HepG2 (cell line): ENCODE measurements around the gene CRYM. TPM values are rescaled to one million over a fixed set of nuclear protein-coding genes. Genes with fewer than 3 reads are reported as not detected.

Experiments
- ARID3A ChIP-seq: IDR thresholded peaks from 2 replicates; pipeline ENCODE4 v1.6.1; 2012; ENCODE audit warnings: low read depth, low read length, improper control_type of control experiment
- ATF1 ChIP-seq: IDR thresholded peaks from 2 replicates; pipeline ENCODE4 v1.6.1; 2016; ENCODE audit warnings: mild to moderate bottlenecking, control low read depth
- ELF1 ChIP-seq: sonication (generic); formaldehyde crosslinking; IDR thresholded peaks from 2 replicates; pipeline ENCODE4 v1.4.0; 2020; ENCODE audit warnings: missing genetic modification reagents
- ELK4 ChIP-seq: sonication (generic); formaldehyde crosslinking; IDR thresholded peaks from 2 replicates; pipeline ENCODE4 v1.9.0; 2021; ENCODE audit warnings: missing genetic modification reagents, borderline replicate concordance
- JUNB ChIP-seq: sonication (generic); formaldehyde crosslinking; IDR thresholded peaks from 2 replicates; pipeline ENCODE4 v1.8.0; 2022; ENCODE audit warnings: missing genetic modification reagents, mild to moderate bottlenecking, borderline replicate concordance
- KLF12 ChIP-seq: sonication (generic); formaldehyde crosslinking; IDR thresholded peaks from 2 replicates; pipeline ENCODE4 v1.4.0; 2020; ENCODE audit warnings: missing genetic modification reagents, borderline replicate concordance
- PAWR ChIP-seq: sonication (generic); formaldehyde crosslinking; IDR thresholded peaks from 2 replicates; pipeline ENCODE4 v1.4.0; 2020; ENCODE audit warnings: missing genetic modification reagents, mild to moderate bottlenecking, borderline replicate concordance
- SALL1 ChIP-seq: sonication (generic); formaldehyde crosslinking; IDR thresholded peaks from 2 replicates; pipeline ENCODE4 v1.8.0; 2022; ENCODE audit warnings: mild to moderate bottlenecking, missing genetic modification reagents
- TBX3 ChIP-seq: fragments of 450-650 bp; IDR thresholded peaks from 2 replicates; pipeline ENCODE4 v1.6.1; 2017; ENCODE audit warnings: antibody characterized with exemption, mild to moderate bottlenecking, inconsistent platforms, borderline replicate concordance
- ZBED4 ChIP-seq: sonication (generic); formaldehyde crosslinking; IDR thresholded peaks from 2 replicates; pipeline ENCODE4 v1.4.0; 2020; ENCODE audit warnings: missing genetic modification reagents, borderline replicate concordance
- ZNF343 ChIP-seq: sonication (generic); formaldehyde crosslinking; IDR thresholded peaks from 2 replicates; pipeline ENCODE4 v1.4.0; 2020; ENCODE audit warnings: mild to moderate bottlenecking, missing genetic modification reagents
- ZNF570 ChIP-seq: sonication (generic); formaldehyde crosslinking; IDR thresholded peaks from 2 replicates; pipeline ENCODE4 v1.4.0; 2020; ENCODE audit warnings: mild to moderate bottlenecking, missing genetic modification reagents, borderline replicate concordance
- ZNF672 ChIP-seq: sonication (generic); formaldehyde crosslinking; IDR thresholded peaks from 2 replicates; pipeline ENCODE4 v1.8.1; 2022; ENCODE audit warnings: missing genetic modification reagents
- polyA plus RNA-seq, 8 experiments: library from polyadenylated mRNA; depleted of rRNA in 3 of 8; stranded (reverse) in 7 of 8; unstranded in 1 of 8; fragments of >200 nt; fragmentation: Illumina TruSeq in 4 of 8; extraction: Trizol in 4 of 8; gene quantifications; 2 replicates each; pipeline versions ENCODE4 v1.2.1 to v1.2.3, GENCODE V29; 2011 to 2016; ENCODE audit warnings: low read depth in 4 of 8, missing spikeins in 1 of 8, mixed read lengths in 1 of 8; ENCODE audit not compliant: insufficient read depth in 1 of 8
- total RNA-seq, 5 experiments: library from RNA; depleted of rRNA; stranded (reverse); fragments of >200 nt; fragmentation: Illumina TruSeq; extraction: Trizol; gene quantifications; 2 replicates each; pipeline ENCODE4 v1.2.3, GENCODE V29; 2016; ENCODE audit warnings: low read depth in 1 of 5
- TF ChIP-seq, protein P1 (sequence below): sonication (generic); formaldehyde crosslinking; IDR thresholded peaks from 2 replicates; pipeline ENCODE4 v1.8.0; 2022; ENCODE audit warnings: missing genetic modification reagents, mild to moderate bottlenecking, moderate library complexity, borderline replicate concordance
- TF ChIP-seq, protein P2 (sequence below): sonication (generic); formaldehyde crosslinking; IDR thresholded peaks from 2 replicates; pipeline ENCODE4 v1.8.0; 2022; ENCODE audit warnings: mild to moderate bottlenecking, missing genetic modification reagents, borderline replicate concordance
- TF ChIP-seq, protein P3 (sequence below): sonication (generic); formaldehyde crosslinking; IDR thresholded peaks from 2 replicates; pipeline ENCODE4 v1.5.0; 2020; ENCODE audit warnings: mild to moderate bottlenecking, missing genetic modification reagents, moderate library complexity

The CRYM gene
- total and polyA plus RNA-seq, 2 of the 13 experiments (the other 11 are each of a cell fraction or from before 2014, with no cell fraction given) = 1.9 to 2.2 TPM

DNA sequence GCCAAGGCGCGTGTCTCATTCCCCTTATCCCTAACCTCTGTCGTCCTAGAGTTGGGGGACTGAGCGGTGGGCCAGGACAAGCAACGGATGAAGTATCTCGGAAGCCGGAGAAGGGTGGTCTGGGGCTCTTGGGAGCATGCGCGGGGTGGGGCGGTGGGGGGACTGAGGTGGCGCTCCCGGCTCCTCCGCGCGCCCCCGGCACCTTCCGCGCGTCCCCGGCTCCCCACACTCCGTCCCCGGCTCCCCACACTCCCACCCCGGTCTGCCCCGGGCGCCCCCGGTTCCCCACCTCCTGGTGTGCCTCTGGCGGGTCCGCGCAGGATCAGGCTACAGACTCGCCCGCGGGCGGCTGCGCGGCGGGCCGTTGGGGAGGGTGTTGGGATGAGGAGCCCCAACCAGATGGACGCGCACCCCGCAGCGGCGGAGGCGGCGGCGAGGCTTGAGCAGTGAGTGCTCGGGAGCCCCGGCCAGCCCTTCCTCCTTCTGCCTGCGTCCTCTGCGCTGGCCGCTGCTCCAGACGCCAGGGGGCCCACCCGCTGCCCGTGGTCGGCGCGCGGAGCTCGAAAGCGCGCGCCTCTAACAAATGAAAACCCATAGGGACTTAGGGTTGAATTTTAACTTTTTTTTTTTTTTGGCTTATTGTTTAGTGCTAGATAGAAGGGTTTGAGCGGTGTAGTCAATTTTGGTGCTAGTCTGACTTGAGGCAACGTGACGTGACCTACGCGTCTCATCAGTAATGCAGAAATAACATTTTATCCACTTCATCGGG lies 5.6 kb upstream of the CRYM start (continued):
- TF ChIP-seq PAWR (no peak), ZBED4 (CRISPR knock-in tag) (no peak), ELF1 (CRISPR knock-in tag) (no peak), ZNF672 (CRISPR knock-in tag) (no peak), KLF12 (no peak), ARID3A (no peak), ZNF570 (CRISPR knock-in tag) (no peak), ATF1 (CRISPR knock-in tag) (no peak), TBX3 (no peak), JUNB (0 out of 2 replicates have a peak, but pooled peaks have one; percentile 0), ELK4 (CRISPR knock-in tag) (no peak), SALL1 (CRISPR knock-in tag) (peak; percentile 56; the same call in 1 of the 2 replicates), ZNF343 (CRISPR knock-in tag) (no peak)
- TF ChIP-seq, protein P1, sequence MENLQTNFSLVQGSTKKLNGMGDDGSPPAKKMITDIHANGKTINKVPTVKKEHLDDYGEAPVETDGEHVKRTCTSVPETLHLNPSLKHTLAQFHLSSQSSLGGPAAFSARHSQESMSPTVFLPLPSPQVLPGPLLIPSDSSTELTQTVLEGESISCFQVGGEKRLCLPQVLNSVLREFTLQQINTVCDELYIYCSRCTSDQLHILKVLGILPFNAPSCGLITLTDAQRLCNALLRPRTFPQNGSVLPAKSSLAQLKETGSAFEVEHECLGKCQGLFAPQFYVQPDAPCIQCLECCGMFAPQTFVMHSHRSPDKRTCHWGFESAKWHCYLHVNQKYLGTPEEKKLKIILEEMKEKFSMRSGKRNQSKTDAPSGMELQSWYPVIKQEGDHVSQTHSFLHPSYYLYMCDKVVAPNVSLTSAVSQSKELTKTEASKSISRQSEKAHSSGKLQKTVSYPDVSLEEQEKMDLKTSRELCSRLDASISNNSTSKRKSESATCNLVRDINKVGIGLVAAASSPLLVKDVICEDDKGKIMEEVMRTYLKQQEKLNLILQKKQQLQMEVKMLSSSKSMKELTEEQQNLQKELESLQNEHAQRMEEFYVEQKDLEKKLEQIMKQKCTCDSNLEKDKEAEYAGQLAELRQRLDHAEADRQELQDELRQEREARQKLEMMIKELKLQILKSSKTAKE (CRISPR knock-in tag) = no peak
- TF ChIP-seq, protein P2, sequence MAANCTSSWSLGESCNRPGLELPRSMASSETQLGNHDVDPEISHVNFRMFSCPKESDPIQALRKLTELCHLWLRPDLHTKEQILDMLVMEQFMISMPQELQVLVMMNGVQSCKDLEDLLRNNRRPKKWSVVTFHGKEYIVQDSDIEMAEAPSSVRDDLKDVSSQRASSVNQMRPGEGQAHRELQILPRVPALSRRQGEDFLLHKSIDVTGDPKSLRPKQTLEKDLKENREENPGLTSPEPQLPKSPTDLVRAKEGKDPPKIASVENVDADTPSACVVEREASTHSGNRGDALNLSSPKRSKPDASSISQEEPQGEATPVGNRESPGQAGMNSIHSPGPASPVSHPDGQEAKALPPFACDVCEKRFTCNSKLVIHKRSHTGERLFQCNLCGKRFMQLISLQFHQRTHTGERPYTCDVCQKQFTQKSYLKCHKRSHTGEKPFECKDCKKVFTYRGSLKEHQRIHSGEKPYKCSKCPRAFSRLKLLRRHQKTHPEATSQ (CRISPR knock-in tag) = no peak
- TF ChIP-seq, protein P3, sequence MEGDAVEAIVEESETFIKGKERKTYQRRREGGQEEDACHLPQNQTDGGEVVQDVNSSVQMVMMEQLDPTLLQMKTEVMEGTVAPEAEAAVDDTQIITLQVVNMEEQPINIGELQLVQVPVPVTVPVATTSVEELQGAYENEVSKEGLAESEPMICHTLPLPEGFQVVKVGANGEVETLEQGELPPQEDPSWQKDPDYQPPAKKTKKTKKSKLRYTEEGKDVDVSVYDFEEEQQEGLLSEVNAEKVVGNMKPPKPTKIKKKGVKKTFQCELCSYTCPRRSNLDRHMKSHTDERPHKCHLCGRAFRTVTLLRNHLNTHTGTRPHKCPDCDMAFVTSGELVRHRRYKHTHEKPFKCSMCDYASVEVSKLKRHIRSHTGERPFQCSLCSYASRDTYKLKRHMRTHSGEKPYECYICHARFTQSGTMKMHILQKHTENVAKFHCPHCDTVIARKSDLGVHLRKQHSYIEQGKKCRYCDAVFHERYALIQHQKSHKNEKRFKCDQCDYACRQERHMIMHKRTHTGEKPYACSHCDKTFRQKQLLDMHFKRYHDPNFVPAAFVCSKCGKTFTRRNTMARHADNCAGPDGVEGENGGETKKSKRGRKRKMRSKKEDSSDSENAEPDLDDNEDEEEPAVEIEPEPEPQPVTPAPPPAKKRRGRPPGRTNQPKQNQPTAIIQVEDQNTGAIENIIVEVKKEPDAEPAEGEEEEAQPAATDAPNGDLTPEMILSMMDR (CRISPR knock-in tag) = peak; percentile 85
